Activated T-cell treated with anti-CD3 and anti-CD28 coated beads, Interleukin-2, amount 50 U/mL, for 4 hours (primary cell): ENCODE data around the gene C1orf174. TPM values are rescaled to one million over a fixed set of nuclear protein-coding genes. Genes with fewer than 3 reads are reported as not detected.
A peak's percentile ranks its signal among the peaks of the same experiment; 100 is the strongest.
"Not testable (repeated sequence)": the region's sequence is repeated elsewhere in the genome, so short reads cannot be mapped to it uniquely, and the experiment has no call there.

Experiments
- ATAC-seq, 2 donors: fragments of 200-7000 bp; cut with Tn5 transposase; one replicate each; pipeline ENCODE4 v1.10.0; 2021
- DNase-seq: peaks from one replicate; pipeline ENCODE4 v3.0.0-alpha.2; 2020
- H3K27me3 Mint-ChIP-seq: one replicate; pipeline ENCODE4 v1.8.0; 2021; ENCODE audit warnings: low read depth, mixed read lengths
- H3K36me3 Mint-ChIP-seq: one replicate; pipeline ENCODE4 v1.8.0; 2022; ENCODE audit warnings: mixed read lengths; ENCODE audit not compliant: insufficient read depth
- H3K4me1 Mint-ChIP-seq: one replicate; pipeline ENCODE4 v1.8.0; 2021; ENCODE audit warnings: low read depth, mixed read lengths
- H3K4me3 Mint-ChIP-seq: one replicate; pipeline ENCODE4 v1.8.0; 2021; ENCODE audit warnings: mild to moderate bottlenecking, moderate library complexity, mixed read lengths
- H3K9me3 Mint-ChIP-seq: one replicate; pipeline ENCODE4 v1.8.0; 2021; ENCODE audit warnings: mixed read lengths
- total RNA-seq, 3 donors: library from RNA; stranded (reverse); gene quantifications; one replicate each; pipeline ENCODE4 v1.2.1, GENCODE V29; 2021

The C1orf174 gene
- total RNA-seq, 3 donors from 2014 or later, result 55.0 to 61.8 (median 60.5) TPM

GRCh38 chr1:3918966-3919611 lies 19.0 kb upstream of the C1orf174 start:
- ATAC-seq (no peak), DNase-seq (no peak)
- Mint-ChIP-seq H3K4me1 (peaks cover 1% of the 10 kb centered on the region), H3K4me3 (no peak overlapping the region), H3K27me3 (peaks cover 7% of the 10 kb centered on the region), H3K36me3 (no peaks in the 10 kb centered on the region), H3K9me3 (no peaks in the 10 kb centered on the region)

- H3K4me1 Mint-ChIP-seq, H3K27me3 Mint-ChIP-seq, ATAC-seq, DNase-seq, H3K4me3 Mint-ChIP-seq, H3K36me3 Mint-ChIP-seq, H3K9me3 Mint-ChIP-seq: not testable (repeated sequence)
Observed at GRCh38 chr1:3918359-3918758, 18.3 kb upstream of the C1orf174 start.

- Mint-ChIP-seq H3K4me1 (no peaks in the 10 kb centered on the region), H3K36me3 (no peaks in the 10 kb centered on the region), H3K9me3 (no peaks in the 10 kb centered on the region), H3K27me3 (peaks cover 7% of the 10 kb centered on the region), H3K4me3 (no peak overlapping the region)
- no peak for ATAC-seq
- DNase-seq, result no peak
Observed at GRCh38 chr1:3917761-3918160, 17.7 kb upstream of the C1orf174 start.

GRCh38 chr1:3915551-3916121 lies 15.6 kb upstream of the C1orf174 start:
- Mint-ChIP-seq H3K36me3 (no peaks in the 10 kb centered on the region), H3K27me3 (peaks cover 7% of the 10 kb centered on the region), H3K4me3 (no peak overlapping the region), H3K4me1 (peaks cover 3% of the 10 kb centered on the region), H3K9me3 (no peaks in the 10 kb centered on the region)
- DNase-seq, result no peak
- ATAC-seq, result no peak

DNA sequence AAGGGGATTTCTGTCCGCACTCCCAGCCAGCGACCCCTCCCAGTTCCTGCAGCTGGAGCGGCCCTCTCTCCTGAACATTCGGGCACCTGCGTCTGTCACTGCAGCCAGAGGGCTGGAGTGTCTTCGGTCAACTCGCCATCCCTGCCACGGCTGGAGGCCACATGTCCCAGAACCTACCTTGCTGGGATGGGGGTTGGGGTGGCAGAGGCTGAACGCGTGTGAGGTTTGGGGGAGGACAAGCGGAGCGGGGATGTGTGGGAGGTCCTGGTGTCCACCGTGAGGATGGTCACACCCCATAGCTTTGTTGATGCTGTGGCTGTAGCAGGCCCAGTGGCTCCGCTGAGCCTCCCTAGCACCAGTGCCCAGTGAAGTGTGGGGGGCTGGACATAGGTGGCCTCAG lies 14.8 kb upstream of the C1orf174 start:
- ATAC-seq (no peak), DNase-seq (no peak)
- Mint-ChIP-seq H3K9me3 (no peaks in the 10 kb centered on the region), H3K4me1 (peaks cover 3% of the 10 kb centered on the region), H3K27me3 (peaks cover 7% of the 10 kb centered on the region), H3K4me3 (no peak overlapping the region), H3K36me3 (no peaks in the 10 kb centered on the region)

GRCh38 chr1:3914331-3914851 lies 14.3 kb upstream of the C1orf174 start:
- no peak for DNase-seq
- H3K36me3 Mint-ChIP-seq, result no peaks in the 10 kb centered on the region
- H3K9me3 Mint-ChIP-seq, result no peaks in the 10 kb centered on the region
- H3K4me3 Mint-ChIP-seq, result no peak overlapping the region
- H3K27me3 Mint-ChIP-seq, result peaks cover 7% of the 10 kb centered on the region
- H3K4me1 Mint-ChIP-seq, result peaks cover 3% of the 10 kb centered on the region
- no peak for ATAC-seq

GRCh38 chr1:3912809-3913685 lies 13.0 kb upstream of the C1orf174 start:
- Mint-ChIP-seq H3K9me3 (no peaks in the 10 kb centered on the region), H3K36me3 (no peaks in the 10 kb centered on the region), H3K4me3 (no peak overlapping the region), H3K4me1 (peaks cover 3% of the 10 kb centered on the region), H3K27me3 (peaks cover 4% of the 10 kb centered on the region)
- DNase-seq (no peak), ATAC-seq (no peak)

GRCh38 chr1:3911981-3912808 lies 12.1 kb upstream of the C1orf174 start:
- Mint-ChIP-seq H3K4me3 (no peak overlapping the region), H3K4me1 (peaks cover 3% of the 10 kb centered on the region), H3K27me3 (peaks cover 4% of the 10 kb centered on the region), H3K36me3 (no peaks in the 10 kb centered on the region), H3K9me3 (no peaks in the 10 kb centered on the region)
- ATAC-seq (no peak), DNase-seq (no peak)

- ATAC-seq, result peak; percentile 86 to 92
- H3K36me3 Mint-ChIP-seq, result no peaks in the 10 kb centered on the region
- peaks cover 5% of the 10 kb centered on the region for H3K4me1 Mint-ChIP-seq
- H3K27me3 Mint-ChIP-seq, result no peaks in the 10 kb centered on the region
- no peaks in the 10 kb centered on the region for H3K9me3 Mint-ChIP-seq
- H3K4me3 Mint-ChIP-seq, result no peak overlapping the region
- DNase-seq, result peak; percentile 75
Observed at GRCh38 chr1:3910857-3911845, 11.1 kb upstream of the C1orf174 start.

GRCh38 chr1:3910049-3910731 lies 10.1 kb upstream of the C1orf174 start:
- no peaks in the 10 kb centered on the region for H3K9me3 Mint-ChIP-seq
- no peak overlapping the region for H3K4me3 Mint-ChIP-seq
- no peaks in the 10 kb centered on the region for H3K27me3 Mint-ChIP-seq
- ATAC-seq (no peak), DNase-seq (no peak)
- H3K4me1 Mint-ChIP-seq, result peaks cover 7% of the 10 kb centered on the region
- no peaks in the 10 kb centered on the region for H3K36me3 Mint-ChIP-seq

DNA sequence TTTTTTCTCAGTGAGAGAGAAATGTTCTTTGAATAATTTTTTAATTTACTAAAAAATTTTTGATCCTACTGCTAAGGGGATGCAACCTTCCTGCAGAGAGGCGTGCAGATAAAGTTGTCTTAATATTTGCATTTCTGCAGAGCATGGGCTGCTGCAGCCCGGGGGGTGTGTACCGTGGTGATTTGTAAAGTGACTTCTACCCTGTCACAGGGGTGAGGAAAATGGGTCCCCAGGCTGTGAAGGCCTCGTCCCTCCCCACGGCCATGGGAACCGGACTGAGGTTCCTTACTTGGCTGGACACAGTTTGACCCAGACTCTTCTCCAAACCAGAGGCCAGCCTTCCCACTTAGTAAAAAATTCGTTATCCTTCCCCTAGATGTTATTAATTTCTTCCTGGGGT lies 9.5 kb upstream of the C1orf174 start:
- Mint-ChIP-seq H3K36me3 (no peaks in the 10 kb centered on the region), H3K4me3 (no peak overlapping the region), H3K4me1 (peaks cover 9% of the 10 kb centered on the region), H3K9me3 (no peaks in the 10 kb centered on the region), H3K27me3 (no peaks in the 10 kb centered on the region)
- DNase-seq (no peak), ATAC-seq (no peak)

DNA sequence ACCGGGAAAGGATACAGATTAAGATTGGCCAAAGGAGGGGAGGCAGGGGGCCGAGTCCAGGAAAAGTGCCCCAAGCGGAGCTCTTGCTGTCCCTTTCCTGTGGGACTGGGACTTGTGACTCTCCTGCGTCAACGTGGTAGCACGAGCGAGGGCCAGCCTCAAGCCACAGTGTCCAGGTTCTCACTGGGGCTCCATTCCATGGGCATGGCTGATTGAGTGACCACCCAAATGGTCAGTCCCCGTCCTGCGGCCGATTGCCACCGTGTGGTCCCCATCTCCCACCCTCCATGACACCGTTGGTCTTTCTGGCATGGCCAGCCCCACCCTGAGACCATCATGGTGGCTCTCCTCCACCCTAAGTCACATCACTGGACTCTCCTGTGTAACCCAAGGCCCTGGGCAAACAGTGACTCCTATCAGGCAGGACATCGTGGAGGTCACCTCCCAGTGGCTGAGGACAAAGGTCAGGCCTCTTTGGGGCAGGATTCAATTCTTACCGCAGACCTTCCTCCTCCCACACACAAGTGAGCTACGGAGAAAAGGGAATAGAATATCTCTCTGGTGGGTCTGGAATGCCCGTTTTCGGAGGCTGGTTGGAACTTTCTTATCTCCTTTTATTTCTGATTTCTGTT lies 8.9 kb upstream of the C1orf174 start:
- H3K4me1 Mint-ChIP-seq, result peaks cover 11% of the 10 kb centered on the region
- H3K9me3 Mint-ChIP-seq, result no peaks in the 10 kb centered on the region
- no peaks in the 10 kb centered on the region for H3K27me3 Mint-ChIP-seq
- ATAC-seq (no peak), DNase-seq (no peak)
- no peak overlapping the region for H3K4me3 Mint-ChIP-seq
- H3K36me3 Mint-ChIP-seq, result no peaks in the 10 kb centered on the region
